Stimulated activated CD4-positive, alpha-beta T cell treated with anti-CD3 and anti-CD28 coated beads, Interleukin-4, amount 100 ng/mL, for 24 hours (primary cell): ENCODE results near the gene TMCO4.
"Not testable (repeated sequence)": the region's sequence is repeated elsewhere in the genome, so short reads cannot be mapped to it uniquely, and the experiment has no call there.

Experiments
- DNase-seq: peaks from one replicate; pipeline ENCODE4 v3.0.0-alpha.2; 2020

The TMCO4 gene

DNA sequence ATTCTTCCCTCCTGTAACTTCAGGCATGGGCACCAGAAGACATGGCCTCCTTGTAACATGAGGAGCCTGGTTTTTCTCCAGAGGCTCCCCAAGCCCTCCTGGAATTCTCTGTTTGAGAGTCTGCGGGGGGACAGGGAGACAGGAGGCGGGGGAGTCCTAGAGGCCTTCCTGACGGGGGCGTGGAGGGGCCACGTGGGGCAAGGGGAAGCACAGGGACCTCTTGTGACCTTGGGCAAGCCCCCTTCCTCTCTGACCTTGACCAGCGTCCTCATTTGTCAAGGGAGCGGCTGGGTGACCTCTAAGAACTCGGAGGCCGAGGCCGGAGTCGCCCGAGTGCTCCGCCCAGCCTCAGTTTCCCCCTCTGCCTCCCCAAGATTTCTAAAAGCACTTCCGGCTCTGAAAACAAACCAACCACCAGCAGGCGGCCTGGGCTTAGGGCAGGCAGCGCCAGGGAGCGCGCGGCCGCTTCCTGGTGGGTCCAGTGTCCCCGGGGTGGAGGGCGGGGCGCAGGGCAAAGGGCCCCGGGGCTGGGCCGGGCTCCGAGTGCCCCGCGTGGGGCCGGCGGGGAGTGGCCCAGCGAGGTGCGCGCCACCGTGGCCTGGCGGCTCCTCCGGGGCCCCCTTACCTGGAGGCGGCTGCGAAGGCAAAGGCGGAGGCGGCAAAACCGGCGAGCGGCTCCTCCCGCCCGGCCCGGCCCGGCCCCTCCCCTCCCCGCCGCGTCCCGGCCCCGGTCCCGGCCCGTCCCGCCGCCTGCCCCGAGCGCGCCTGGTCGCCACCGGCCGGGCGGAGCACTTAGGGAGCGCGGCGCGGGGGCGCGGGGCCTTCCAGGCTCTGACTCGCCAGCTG lies at the start of gene TMCO4:
TMCO4 (minus strand) TSS at position 687 of the 846 bp plus-strand sequence. CDS start 19,158 bp downstream, outside the sequence.
- peak; percentile 57 for DNase-seq

DNA sequence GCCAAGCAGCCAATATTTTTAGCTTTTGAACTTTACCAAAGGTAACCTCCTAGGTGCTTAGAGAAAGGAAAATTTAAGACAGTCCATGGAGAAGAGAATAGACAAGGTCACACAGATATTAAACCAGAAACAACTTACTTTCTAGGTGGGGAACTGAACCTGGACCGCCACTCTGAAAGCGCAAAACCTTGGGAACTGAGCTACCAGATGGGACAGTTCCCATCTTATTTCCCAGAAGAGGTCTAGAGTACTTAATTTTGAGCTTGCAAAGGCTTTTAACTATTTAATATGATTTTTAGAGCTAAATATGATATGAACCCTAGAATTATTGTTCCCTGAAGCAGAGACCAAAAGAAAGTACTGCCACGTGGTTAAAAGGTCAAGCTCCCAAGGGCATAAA lies 49.6 kb upstream of the TMCO4 start:
- DNase-seq, result not testable (repeated sequence)

DNA sequence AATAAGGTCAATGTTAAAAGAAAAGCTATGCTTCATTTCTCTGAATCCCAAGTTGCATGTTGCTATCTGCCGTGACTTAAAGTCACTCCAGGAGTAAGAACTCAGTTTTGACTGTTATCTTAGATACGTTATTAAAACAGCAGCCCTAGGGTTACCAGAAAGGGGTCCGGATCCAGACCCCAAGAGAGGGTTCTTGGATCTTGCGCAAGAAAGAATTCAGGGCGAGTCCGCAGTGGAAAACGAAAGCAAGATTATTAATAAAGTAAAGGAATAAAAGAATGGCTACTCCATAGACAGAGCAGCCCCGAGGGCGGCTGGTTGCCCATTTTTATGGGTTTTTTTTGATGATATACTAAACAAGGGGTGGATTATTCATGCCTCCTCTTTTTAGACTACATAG lies 47.6 kb upstream of the TMCO4 start:
- DNase-seq, result not testable (repeated sequence)

DNA sequence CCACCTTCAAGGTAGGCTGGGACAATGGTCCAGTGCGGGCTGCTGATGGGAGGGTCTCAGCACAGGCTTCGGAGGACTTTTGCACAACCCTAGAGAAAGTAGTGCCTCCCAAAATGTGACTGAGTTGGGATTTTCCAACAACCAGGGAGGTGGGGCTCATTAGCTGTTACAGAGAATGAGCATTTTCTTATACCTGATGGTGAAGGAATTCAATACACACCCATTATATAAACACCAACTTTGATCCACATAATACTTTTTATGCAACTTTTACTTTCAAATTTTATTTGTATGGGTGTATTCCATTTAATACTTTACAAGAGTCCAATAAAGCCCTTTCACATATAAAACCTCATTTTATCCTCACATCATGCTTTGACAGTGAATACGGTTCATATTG lies 46.6 kb upstream of the TMCO4 start:
- DNase-seq, result no peak

DNA sequence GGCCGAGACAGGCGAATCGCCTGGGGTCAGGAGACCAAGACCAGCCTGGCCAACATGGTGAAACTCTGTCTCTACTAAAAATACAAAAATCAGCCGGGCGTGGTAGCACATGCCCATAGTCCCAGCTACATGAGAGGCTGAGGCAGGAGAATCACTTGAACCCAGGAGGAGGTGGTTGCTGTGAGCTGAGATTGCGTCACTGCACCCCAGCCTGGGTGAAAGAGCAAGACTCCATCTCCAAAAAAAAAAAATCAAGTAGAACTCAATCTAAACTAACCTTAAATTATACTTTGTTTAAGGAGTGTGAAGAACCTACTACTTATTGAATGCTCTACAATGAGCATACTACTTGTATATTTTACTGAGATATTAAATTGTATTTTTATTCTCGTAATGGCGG lies 45.8 kb upstream of the TMCO4 start:
- no peak for DNase-seq

DNA sequence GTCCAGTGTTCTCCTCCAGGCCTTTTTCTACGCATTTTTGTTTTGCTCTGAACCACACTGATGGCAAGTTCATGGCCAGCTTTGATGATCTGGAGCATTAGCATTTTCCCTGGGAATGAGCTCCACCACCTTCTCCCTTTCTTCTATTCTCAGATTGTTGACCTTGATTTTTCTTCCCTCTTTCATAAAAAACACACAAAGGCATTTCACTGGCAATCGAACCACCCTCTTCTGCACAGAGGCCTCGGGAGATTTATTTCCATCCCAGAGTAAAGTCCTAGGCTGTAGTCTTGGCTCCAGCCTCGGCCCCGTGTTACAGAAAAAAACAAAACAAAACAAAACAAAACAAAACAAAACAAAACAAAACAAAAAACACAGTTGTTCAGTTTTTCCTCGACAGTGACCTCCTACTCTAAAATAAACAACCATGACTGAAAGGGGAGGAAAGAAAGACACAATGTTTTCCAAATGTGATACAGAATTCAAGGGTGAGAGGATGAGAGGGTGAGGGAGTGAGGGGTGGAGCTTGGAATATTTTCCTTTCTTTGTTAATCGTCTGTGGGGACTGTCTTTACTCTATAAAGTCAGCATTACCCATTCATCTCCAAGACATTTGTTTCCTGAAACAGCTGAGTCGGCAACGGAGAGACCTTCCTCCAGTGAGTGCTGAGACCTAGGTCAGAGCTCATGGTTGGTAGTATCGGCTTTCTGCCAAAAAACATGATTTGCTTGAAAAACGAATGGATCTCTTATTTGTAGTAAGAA lies 45.2 kb upstream of the TMCO4 start:
- no peak for DNase-seq

DNA sequence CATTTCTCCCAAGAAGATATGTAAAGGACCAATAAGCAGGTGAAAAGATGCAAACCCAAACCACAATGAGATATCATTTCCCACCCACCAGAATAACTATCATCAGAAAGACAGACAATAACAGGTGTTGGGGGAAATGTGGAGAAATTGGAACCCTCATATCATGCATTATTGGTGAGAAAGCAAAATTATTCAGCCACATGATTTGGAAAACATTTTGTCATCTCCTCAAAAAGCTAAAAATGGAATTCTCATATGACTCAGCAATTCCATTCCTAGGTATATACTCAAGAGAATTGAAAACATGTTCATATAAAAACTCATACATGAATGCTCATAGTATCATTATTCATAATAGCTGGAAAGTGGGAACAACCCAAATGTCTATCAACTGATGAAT lies 40.5 kb upstream of the TMCO4 start:
- DNase-seq, result no peak

DNA sequence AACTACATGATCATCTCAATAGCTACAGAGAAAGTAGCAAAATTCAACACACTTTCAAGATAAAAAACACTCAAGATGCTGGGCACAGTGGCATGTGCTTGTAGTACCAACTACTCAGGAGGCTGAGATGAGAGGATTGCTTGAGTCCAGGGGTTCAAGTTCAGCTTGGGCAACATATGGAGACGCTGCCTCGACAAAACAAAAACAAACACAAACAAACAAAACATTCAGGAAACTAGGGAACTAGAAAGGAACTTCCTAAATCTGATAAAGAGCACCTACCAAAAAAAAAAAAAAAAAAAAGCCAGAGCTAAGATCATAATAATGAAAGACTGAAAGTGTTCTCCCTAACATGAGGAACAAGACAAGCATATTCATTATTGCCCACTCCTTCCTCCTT lies 38.1 kb upstream of the TMCO4 start:
- DNase-seq, result no peak

DNA sequence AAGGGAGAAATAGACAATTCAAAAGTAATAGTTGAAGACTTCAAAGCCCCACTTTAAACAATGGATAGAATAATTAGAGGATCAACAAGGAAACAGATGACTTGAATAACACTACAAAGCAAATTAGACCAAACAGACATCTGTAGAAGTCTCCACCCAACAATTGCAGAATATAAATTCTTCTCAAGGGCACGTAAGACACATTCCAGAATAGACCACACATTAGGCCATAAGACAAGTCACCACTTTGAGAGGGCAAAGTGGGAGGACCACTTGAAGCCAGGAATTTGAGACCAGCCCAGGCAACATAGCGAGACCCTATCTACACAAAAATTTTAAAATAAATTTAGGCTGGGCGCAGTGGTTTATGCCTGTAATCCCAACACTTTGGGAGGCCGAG lies 35.9 kb upstream of the TMCO4 start:
- DNase-seq, result no peak

DNA sequence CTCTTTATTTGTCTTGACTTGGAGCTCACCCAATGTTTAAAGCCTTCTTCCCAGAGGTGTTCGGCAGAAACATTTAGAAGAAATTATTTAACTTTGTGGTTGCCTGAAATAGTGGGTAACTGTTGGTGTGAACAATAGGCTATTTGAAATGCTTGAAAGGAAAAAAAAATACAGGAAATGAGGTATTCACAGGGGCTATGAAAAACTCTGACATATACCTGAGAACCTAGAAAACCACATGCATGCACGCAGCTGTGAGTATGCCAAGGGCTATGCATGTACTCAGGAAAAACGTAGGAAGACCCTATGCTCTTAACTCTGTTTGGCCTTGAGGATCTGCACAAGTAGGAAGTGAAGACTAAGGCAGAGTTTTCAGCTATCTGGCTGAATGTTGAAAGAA lies 31.7 kb upstream of the TMCO4 start:
- no peak for DNase-seq

DNA sequence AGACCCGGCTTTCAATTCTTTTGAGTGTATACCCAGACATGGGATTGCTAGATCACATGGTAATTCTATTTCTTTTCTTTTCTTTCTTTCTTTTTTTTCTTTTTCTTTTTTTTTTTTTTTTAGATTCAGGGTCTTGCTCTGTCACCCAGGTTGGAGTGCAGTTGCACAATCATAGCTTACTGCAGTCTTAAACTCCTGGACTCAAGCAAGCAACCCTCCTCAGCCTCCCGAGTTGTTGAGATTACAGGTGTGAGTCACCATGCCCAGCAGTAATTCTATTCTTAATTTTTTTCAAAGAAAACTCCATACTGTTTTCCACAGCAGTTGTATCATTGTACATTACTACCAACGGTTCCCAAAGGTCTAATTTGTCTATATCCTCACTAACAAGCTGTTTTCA lies 28.8 kb upstream of the TMCO4 start:
- DNase-seq, result no peak

DNA sequence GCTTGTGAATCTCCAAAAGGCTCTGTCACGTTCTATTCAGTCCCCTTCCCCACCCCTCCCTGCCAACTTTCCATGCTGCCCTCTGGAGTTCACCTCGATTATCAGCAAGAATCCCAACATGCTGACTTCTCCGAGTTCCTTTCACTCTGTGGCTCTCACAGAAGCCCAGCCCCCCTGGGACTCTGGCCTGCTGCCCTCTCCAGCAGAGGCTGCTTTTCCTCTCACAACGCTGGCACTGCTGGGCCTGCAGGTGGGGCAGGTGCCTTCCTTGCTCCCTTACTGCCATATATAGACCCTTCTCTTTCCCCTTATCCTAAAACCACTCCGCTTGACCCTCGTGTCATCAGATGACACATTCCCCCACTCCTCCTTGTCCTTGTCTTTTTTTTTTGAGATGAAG lies 25.6 kb upstream of the TMCO4 start:
- DNase-seq, result no peak

DNA sequence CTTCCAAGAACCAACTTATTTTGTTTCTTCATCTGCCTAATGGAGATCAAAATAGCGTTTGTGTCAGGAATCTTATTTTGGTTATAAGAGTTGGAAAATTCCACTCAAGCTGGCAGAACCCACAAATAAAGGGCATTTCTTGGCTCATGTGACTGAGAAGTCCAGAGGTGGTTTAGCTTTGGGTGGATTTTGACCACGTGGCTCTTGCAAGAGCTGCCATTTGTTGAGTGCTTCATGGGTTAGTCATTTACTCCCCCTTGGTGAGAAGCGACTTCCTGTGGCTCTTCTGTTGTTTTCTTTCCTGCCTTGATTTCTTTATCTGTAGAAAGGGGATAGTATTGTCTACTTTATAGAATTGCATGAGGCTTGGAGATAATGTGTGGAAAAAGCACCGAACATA lies 24.8 kb upstream of the TMCO4 start:
- DNase-seq, result no peak

DNA sequence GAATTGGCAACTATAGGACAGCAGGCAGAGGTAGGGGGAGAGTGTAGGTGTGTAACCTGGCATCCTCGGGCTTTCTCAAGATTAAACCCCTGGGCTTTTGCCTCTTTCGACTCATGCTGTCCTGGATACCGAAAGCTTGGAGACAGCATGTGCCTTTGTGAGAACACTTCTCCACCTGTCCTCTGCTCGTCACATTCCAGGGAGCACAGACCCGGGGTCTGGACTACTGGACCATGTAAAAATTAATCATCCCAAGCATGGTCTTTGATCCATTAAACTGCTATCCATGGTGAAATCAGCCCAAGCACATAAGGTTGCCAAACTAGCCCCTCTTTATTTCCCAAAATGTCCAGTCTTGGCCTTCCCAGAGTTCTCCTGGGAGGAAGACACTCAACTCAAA lies 24.3 kb upstream of the TMCO4 start:
- DNase-seq, result no peak

DNA sequence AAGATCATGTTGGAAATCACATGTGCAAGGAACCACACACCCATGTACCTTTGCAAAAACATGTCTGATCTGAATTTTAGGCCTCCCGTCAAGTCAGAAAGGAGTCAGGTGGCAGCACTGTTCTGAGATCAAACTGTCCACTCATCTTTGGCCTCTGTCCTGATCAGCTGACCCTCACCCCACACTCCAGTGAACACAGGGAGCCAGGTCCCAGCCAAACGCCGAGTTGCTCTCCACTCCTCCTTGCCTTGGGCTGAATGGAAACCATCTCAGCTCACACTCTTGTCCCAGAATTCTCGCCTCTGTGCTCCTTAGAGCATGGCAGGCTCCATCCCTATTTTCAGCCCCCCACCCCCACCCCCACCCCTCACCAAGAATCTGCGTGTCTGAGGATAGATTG lies 20.0 kb upstream of the TMCO4 start:
- DNase-seq, result no peak

DNA sequence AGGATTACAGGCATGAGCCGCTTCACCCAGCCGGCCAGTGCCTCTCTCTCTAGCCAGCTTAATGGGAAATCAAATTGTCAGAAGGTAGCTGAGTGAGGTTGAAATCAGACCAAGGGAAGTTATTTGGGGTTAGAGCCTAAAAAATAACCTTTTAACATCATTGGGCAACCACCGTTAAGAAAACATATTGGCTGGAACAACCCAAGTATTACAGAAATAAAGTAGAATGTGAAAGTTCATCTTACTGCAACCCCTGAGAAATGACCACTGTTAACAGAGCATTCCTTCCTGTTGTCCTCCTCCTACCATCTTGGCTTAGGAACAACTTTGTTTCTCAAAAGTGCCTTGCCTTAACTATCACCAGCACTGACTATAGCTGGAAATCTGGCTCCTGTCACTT lies 18.6 kb upstream of the TMCO4 start:
- DNase-seq, result no peak

DNA sequence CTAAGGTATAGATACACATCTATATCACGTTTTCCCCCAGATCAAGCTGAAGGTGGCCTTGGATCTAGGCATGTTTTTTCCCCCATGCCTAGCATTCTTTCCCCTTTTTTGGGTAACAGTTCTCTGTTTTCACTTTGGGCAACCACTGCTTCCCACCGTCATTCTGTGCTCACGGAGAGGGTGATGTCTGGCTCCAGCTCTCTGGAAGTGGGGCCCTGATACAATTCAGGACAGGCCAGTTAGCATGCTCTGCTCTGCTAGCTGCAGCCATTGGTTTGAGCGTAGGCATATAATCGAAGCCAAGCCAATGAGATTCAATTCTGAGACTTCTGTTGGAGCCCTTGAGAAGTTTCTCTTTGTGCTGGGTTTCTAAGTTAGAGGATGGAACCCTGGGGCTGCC lies 17.4 kb upstream of the TMCO4 start:
- no peak for DNase-seq

DNA sequence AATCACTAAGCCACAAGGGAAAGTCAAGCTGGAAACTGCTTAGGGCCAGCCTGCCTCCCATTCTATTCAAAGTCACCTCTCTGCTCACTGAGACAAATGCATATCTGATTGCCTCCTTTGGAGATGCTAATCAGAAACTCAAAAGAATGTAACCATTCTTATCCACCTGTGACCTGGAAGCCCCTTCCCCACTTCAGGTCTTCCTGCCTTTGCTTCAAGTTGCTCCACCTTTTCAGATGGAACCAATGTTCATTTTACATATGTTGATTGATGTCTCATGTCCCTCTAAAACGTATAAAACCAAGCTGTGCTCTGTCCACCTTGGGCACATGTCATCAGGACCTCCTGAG lies 17.0 kb upstream of the TMCO4 start:
- DNase-seq, result not testable (repeated sequence)

DNA sequence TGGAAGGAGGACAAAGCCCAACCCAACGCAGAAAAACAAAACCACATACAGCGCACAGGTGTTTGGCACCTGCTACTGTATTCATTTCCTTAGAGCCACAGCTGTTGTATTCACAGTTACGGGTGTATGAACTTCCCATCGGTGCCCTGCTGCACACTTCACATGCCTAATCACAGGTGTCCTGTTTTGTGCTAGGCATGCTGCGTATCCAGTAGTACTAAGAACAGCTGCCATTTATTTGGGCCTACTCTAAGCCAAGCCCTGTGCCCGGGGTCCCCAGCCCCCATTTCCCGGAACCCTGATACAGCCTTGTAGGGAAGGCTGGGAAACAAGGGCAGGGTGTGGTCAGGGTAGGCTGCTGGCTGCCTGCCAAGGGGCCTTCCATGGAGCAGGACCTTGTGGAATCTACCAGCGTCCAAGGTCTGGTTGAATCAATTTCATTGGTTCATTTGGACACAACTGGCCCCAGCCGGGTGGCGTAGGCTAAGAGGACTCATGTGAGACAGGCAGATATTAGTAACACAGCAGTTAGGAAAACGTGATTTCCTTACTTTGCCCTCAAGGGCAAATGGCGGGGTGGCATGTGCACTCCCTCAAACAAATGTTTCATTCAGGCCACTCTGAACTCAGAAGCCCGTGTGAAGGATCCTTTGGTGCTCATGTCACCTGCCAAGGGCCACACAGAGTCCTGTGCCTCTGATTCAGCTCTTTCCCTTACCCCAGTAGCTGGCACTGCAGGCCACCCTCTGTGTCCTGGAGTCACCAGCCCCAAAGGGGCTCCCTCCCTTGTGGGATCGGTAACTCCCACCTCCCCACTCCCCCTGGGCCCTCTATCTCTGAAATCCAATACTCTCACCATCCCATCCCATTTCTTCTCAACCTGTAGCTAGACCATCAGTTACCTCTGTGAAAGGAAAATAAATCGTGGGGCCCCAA lies 16.4 kb upstream of the TMCO4 start:
- no peak for DNase-seq

DNA sequence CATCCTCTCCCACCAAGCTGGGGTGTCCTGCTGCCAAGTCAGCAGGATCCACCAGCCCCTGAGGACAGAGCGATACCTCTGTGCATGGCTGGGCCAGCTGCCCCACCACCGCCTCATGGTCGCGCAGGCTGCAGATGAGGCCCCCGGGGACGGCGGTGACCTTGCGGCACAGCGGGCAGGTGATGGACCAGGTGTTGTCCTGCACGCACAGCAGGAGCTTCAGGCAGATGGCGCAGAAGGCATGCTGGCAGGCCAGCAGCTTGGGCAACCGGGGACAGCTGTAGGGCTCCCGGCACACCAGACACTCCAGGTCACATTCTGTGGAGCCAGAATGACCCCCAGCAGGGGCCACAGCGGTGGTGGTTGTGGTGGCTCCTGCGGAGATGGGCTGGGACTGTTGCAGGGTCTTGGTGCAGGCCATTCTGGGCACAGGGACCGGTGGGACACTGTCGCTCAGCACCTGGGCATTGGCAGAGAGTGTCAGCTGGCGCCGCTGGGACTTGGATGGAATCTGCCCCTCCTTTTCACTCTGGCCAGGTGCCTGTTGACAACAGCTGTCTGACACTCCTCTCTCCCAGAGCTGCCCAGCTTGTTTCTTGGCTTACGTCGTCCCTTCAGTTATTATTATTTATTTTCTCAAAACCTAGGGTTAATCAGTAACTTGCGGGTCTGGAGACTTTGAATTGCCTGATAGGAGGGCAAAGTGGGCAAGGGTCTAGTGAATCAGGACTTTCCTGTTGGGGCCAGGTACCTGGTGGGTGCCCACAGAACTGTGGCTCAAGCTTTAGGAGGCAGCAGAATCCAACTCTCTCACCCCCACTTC lies 15.2 kb upstream of the TMCO4 start, which contains the start of gene RNF186:
RNF186 (minus strand) TSS at position 603 of the 823 bp plus-strand sequence; CDS start at position 421, 182 bp downstream.
- DNase-seq, result no peak

DNA sequence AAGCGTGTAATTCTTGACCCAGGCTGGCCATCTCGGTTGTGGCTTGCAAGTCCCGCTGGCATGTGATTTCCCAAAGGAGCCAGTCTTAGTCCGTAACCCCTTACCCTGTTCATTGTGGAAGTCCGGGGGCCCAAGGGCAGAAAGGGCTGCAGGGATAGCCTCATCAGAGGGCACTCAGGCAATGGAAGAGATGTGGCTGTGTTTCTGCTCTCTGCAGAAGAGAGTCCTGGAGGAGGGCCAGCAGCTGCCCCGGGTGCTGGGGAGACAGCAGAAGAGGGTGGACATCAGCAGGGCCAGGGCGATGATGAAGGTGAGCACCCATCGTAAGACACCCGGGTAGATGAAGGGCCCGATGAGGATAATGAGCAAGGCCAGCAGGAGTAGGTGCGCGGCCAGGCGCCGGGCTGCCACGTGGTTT lies 14.5 kb upstream of the TMCO4 start:
- DNase-seq, result no peak

DNA sequence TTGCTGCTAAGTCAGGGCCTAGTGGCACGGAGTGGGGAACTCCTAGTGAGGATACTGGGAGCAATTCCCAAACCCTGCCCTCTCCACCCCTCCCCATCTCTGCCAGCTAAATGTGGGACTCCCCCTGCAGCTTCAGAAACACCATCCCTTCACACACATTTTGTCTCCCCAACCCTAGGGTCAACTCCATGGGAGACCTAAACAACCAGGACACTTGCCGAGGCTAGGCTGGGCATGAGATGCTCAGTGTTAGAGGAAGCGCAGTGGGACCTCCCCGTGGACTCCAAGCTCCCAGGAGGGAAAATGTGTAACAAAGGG lies 13.9 kb upstream of the TMCO4 start:
- no peak for DNase-seq
